ENCODE measurements around the gene SLC49A4.

Gene SLC49A4

GRCh38 chr3:122800031-122800430 is 5.2 kb downstream of the SLC49A4 start:
- no peaks in the 10 kb centered on the region for H3K9me3 Mint-ChIP-seq
- no peak for ATAC-seq
- no peak for DNase-seq
- H3K4me3 Mint-ChIP-seq, result no peak overlapping the region
- peaks cover 17% of the 10 kb centered on the region for H3K4me1 Mint-ChIP-seq
- H3K27me3 Mint-ChIP-seq, result no peaks in the 10 kb centered on the region
- H3K36me3 Mint-ChIP-seq (ENCODE audit: low read depth), result peaks cover 2% of the 10 kb centered on the region
- no peak overlapping the region for H3K27ac Mint-ChIP-seq

GRCh38 chr3:122800706-122801237 is 5.9 kb downstream of the SLC49A4 start:
- H3K4me3 Mint-ChIP-seq, result no peak overlapping the region
- peaks cover 2% of the 10 kb centered on the region for H3K36me3 Mint-ChIP-seq (ENCODE audit: low read depth)
- no peaks in the 10 kb centered on the region for H3K9me3 Mint-ChIP-seq
- DNase-seq (no peak), ATAC-seq (no peak)
- H3K27me3 Mint-ChIP-seq, result no peaks in the 10 kb centered on the region
- no peak overlapping the region for H3K27ac Mint-ChIP-seq
- H3K4me1 Mint-ChIP-seq, result peaks cover 14% of the 10 kb centered on the region

GRCh38 chr3:122802323-122802722 is 7.5 kb downstream of the SLC49A4 start:
- no peak overlapping the region for H3K4me3 Mint-ChIP-seq
- H3K27me3 Mint-ChIP-seq, result no peaks in the 10 kb centered on the region
- H3K36me3 Mint-ChIP-seq (ENCODE audit: low read depth), result peaks cover 2% of the 10 kb centered on the region
- ATAC-seq (no peak), DNase-seq (no peak)
- peaks cover 3% of the 10 kb centered on the region for H3K4me1 Mint-ChIP-seq
- no peaks in the 10 kb centered on the region for H3K9me3 Mint-ChIP-seq
- H3K27ac Mint-ChIP-seq, result no peak overlapping the region

- ATAC-seq (no peak), DNase-seq (no peak)
- no peak overlapping the region for H3K4me3 Mint-ChIP-seq
- no peak overlapping the region for H3K27ac Mint-ChIP-seq
- peaks cover 7% of the 10 kb centered on the region for H3K36me3 Mint-ChIP-seq (ENCODE audit: low read depth)
- H3K4me1 Mint-ChIP-seq, result peaks cover 3% of the 10 kb centered on the region
- no peaks in the 10 kb centered on the region for H3K9me3 Mint-ChIP-seq
- no peaks in the 10 kb centered on the region for H3K27me3 Mint-ChIP-seq
Observed at GRCh38 chr3:122803977-122804376, 9.1 kb downstream of the SLC49A4 start.

- Mint-ChIP-seq H3K4me3 (no peak overlapping the region), H3K27ac (no peak overlapping the region)
Observed at GRCh38 chr3:122810734-122811133, 15.9 kb downstream of the SLC49A4 start.

GRCh38 chr3:122816587-122816986 is 21.7 kb downstream of the SLC49A4 start:
- no peak for DNase-seq
- no peaks in the 10 kb centered on the region for H3K27me3 Mint-ChIP-seq
- no peaks in the 10 kb centered on the region for H3K4me1 Mint-ChIP-seq
- H3K4me3 Mint-ChIP-seq, result no peak overlapping the region
- peaks cover 3% of the 10 kb centered on the region for H3K36me3 Mint-ChIP-seq (ENCODE audit: low read depth)
- no peaks in the 10 kb centered on the region for H3K9me3 Mint-ChIP-seq
- no peak for ATAC-seq
- no peak overlapping the region for H3K27ac Mint-ChIP-seq

More at GRCh38 chr3:122810734-122811133, 15.9 kb downstream of the SLC49A4 start:
- Mint-ChIP-seq H3K27me3 (no peaks in the 10 kb centered on the region), H3K9me3 (no peaks in the 10 kb centered on the region), H3K36me3 (ENCODE audit: low read depth) (peaks cover 7% of the 10 kb centered on the region), H3K4me1 (no peaks in the 10 kb centered on the region)
- ATAC-seq (no peak), DNase-seq (no peak)

GRCh38 chr3:122824465-122825381 is 29.9 kb downstream of the SLC49A4 start:
- no peak for ATAC-seq
- Mint-ChIP-seq H3K4me3 (no peak overlapping the region), H3K27me3 (no peaks in the 10 kb centered on the region), H3K4me1 (no peaks in the 10 kb centered on the region), H3K9me3 (no peaks in the 10 kb centered on the region), H3K36me3 (ENCODE audit: low read depth) (peaks cover 15% of the 10 kb centered on the region), H3K27ac (no peak overlapping the region)
- DNase-seq, result no peak

GRCh38 chr3:122825460-122825859 is 30.6 kb downstream of the SLC49A4 start:
- no peak overlapping the region for H3K4me3 Mint-ChIP-seq
- DNase-seq (no peak), ATAC-seq (no peak)
- no peaks in the 10 kb centered on the region for H3K27me3 Mint-ChIP-seq
- peaks cover 15% of the 10 kb centered on the region for H3K36me3 Mint-ChIP-seq (ENCODE audit: low read depth)
- no peaks in the 10 kb centered on the region for H3K9me3 Mint-ChIP-seq
- H3K4me1 Mint-ChIP-seq, result no peaks in the 10 kb centered on the region
- H3K27ac Mint-ChIP-seq, result no peak overlapping the region

GRCh38 chr3:122826278-122826677 is 31.4 kb downstream of the SLC49A4 start:
- DNase-seq (no peak), ATAC-seq (no peak)
- Mint-ChIP-seq H3K9me3 (no peaks in the 10 kb centered on the region), H3K36me3 (ENCODE audit: low read depth) (peaks cover 15% of the 10 kb centered on the region), H3K27ac (no peak overlapping the region), H3K4me1 (no peaks in the 10 kb centered on the region), H3K27me3 (no peaks in the 10 kb centered on the region), H3K4me3 (no peak overlapping the region)

GRCh38 chr3:122828281-122828680 is 33.4 kb downstream of the SLC49A4 start:
- Mint-ChIP-seq H3K4me3 (no peak overlapping the region), H3K9me3 (no peaks in the 10 kb centered on the region), H3K4me1 (no peaks in the 10 kb centered on the region), H3K27me3 (no peaks in the 10 kb centered on the region), H3K36me3 (ENCODE audit: low read depth) (peaks cover 15% of the 10 kb centered on the region), H3K27ac (no peak overlapping the region)
- ATAC-seq (no peak), DNase-seq (no peak)

- Mint-ChIP-seq H3K36me3 (ENCODE audit: low read depth) (peaks cover 19% of the 10 kb centered on the region), H3K27me3 (no peaks in the 10 kb centered on the region), H3K4me3 (no peak overlapping the region), H3K9me3 (no peaks in the 10 kb centered on the region), H3K4me1 (no peaks in the 10 kb centered on the region), H3K27ac (no peak overlapping the region)
- no peak for ATAC-seq
- DNase-seq, result no peak
Observed at GRCh38 chr3:122835590-122835989, 40.7 kb downstream of the SLC49A4 start.

- ATAC-seq (no peak), DNase-seq (no peak)
- Mint-ChIP-seq H3K9me3 (no peaks in the 10 kb centered on the region), H3K36me3 (ENCODE audit: low read depth) (peaks cover 5% of the 10 kb centered on the region), H3K27me3 (no peaks in the 10 kb centered on the region), H3K4me3 (no peak overlapping the region), H3K4me1 (no peaks in the 10 kb centered on the region), H3K27ac (no peak overlapping the region)
Observed at GRCh38 chr3:122843604-122844003, 48.7 kb downstream of the SLC49A4 start.

- DNase-seq, result no peak
- peaks cover 14% of the 10 kb centered on the region for H3K4me1 Mint-ChIP-seq
- peak overlapping the region; percentile 63 for H3K27ac Mint-ChIP-seq
- H3K27me3 Mint-ChIP-seq, result no peaks in the 10 kb centered on the region
- no peaks in the 10 kb centered on the region for H3K9me3 Mint-ChIP-seq
- peak; percentile 63 for ATAC-seq
- H3K4me3 Mint-ChIP-seq, result no peak overlapping the region
- H3K36me3 Mint-ChIP-seq (ENCODE audit: low read depth), result peaks cover 2% of the 10 kb centered on the region
Observed at GRCh38 chr3:122857019-122857418, 62.1 kb downstream of the SLC49A4 start.

- Mint-ChIP-seq H3K27ac (no peak overlapping the region), H3K4me1 (peaks cover 14% of the 10 kb centered on the region), H3K9me3 (no peaks in the 10 kb centered on the region), H3K4me3 (no peak overlapping the region), H3K27me3 (no peaks in the 10 kb centered on the region), H3K36me3 (ENCODE audit: low read depth) (peaks cover 2% of the 10 kb centered on the region)
- DNase-seq, result no peak
- no peak for ATAC-seq
Observed at GRCh38 chr3:122858373-122858772, 63.5 kb downstream of the SLC49A4 start.

GRCh38 chr3:122859021-122859805 is 64.3 kb downstream of the SLC49A4 start:
- Mint-ChIP-seq H3K36me3 (ENCODE audit: low read depth) (peaks cover 2% of the 10 kb centered on the region), H3K27ac (no peak overlapping the region)

More at GRCh38 chr3:122859021-122859805, 64.3 kb downstream of the SLC49A4 start:
- Mint-ChIP-seq H3K27me3 (no peaks in the 10 kb centered on the region), H3K4me3 (no peak overlapping the region), H3K4me1 (peaks cover 14% of the 10 kb centered on the region), H3K9me3 (no peaks in the 10 kb centered on the region)
- no peak for ATAC-seq
- no peak for DNase-seq

All from activated naive CD8-positive, alpha-beta T cell treated with anti-CD3 and anti-CD28 coated beads, Interleukin-2, amount 50 U/mL, for 24 hours (primary cell).